Myocyte (in vitro differentiated cells): Measurements from ENCODE around the gene ENOX1. TPM values are rescaled to one million over a fixed set of nuclear protein-coding genes. Genes with fewer than 3 reads are reported as not detected.

ENCODE experiments used
- DNase-seq: peaks from one replicate; pipeline ENCODE4 v3.0.0-alpha.2; 2012; ENCODE audit warnings: low read depth
- total RNA-seq: library from RNA; depleted of rRNA; stranded (reverse); fragments of >200 nt; gene quantifications from 2 replicates; pipeline ENCODE4 v1.2.3, GENCODE V29; 2014

Gene ENOX1
- total RNA-seq, 1 donor from 2014 or later, result 5.8 TPM

GRCh38 chr13:43744261-43745031 is 42.3 kb downstream of the ENOX1 start:
- DNase-seq, result no peak

- no peak for DNase-seq
Observed at GRCh38 chr13:43742911-43743310, 43.9 kb downstream of the ENOX1 start.

GRCh38 chr13:43737392-43737923 is 49.3 kb downstream of the ENOX1 start:
- no peak for DNase-seq

- no peak for DNase-seq
Observed at GRCh38 chr13:43732726-43733125, 54.0 kb downstream of the ENOX1 start.

GRCh38 chr13:43731296-43731695 is 55.5 kb downstream of the ENOX1 start:
- DNase-seq, result peak; percentile 8

- peak; percentile 85 for DNase-seq
Observed at GRCh38 chr13:43730642-43731041, 56.1 kb downstream of the ENOX1 start.

- peak; percentile 22 for DNase-seq
Observed at GRCh38 chr13:43728421-43728820, 58.4 kb downstream of the ENOX1 start.

- DNase-seq, result no peak
Observed at GRCh38 chr13:43727856-43728255, 58.9 kb downstream of the ENOX1 start.

- DNase-seq, result peak; percentile 19
Observed at GRCh38 chr13:43725460-43725859, 61.3 kb downstream of the ENOX1 start.

GRCh38 chr13:43720780-43721397 is 65.9 kb downstream of the ENOX1 start:
- DNase-seq, result no peak

- DNase-seq, result peak; percentile 43
Observed at GRCh38 chr13:43698758-43699157, 88.0 kb downstream of the ENOX1 start.

GRCh38 chr13:43698009-43698408 is 88.8 kb downstream of the ENOX1 start:
- no peak for DNase-seq

- no peak for DNase-seq
Observed at GRCh38 chr13:43697323-43697722, 89.4 kb downstream of the ENOX1 start.

- DNase-seq, result no peak
Observed at GRCh38 chr13:43694146-43694664, 92.6 kb downstream of the ENOX1 start.

- no peak for DNase-seq
Observed at GRCh38 chr13:43693639-43694038, 93.1 kb downstream of the ENOX1 start.

- no peak for DNase-seq
Observed at GRCh38 chr13:43688227-43688907, 98.4 kb downstream of the ENOX1 start.

- no peak for DNase-seq
Observed at GRCh38 chr13:43687038-43687437, 99.7 kb downstream of the ENOX1 start.

- peak; percentile 78 for DNase-seq
Observed at GRCh38 chr13:43686557-43686956, 100.2 kb downstream of the ENOX1 start.

GRCh38 chr13:43684963-43685725 is 101.6 kb downstream of the ENOX1 start:
- DNase-seq, result no peak

- DNase-seq, result no peak
Observed at GRCh38 chr13:43682701-43683100, 104.1 kb downstream of the ENOX1 start.

GRCh38 chr13:43676320-43676719 is 110.5 kb downstream of the ENOX1 start:
- DNase-seq, result no peak
